K562 (cell line): Measurements from ENCODE around the gene HNRNPA3. TPM values are rescaled to one million over a fixed set of nuclear protein-coding genes. Genes with fewer than 3 reads are reported as not detected.

Experiments
- ATAC-seq: fragments of 200-7000 bp; cut with Tn5 transposase; 3 replicates; pipeline ENCODE4 v1.9.1; 2020; ENCODE audit warnings: moderate library complexity
- BruUV-seq: library from RNA; stranded (reverse); fragments of 400-500 nt; replicated peaks from 2 replicates; lab custom pipeline; 2021; lab: Mats Ljungman, UMichigan
- CTCF ChIA-PET: fragments of 300-600 bp; formaldehyde crosslinking; extraction: SDS; loops from one replicate; lab custom pipeline; 2021; ENCODE audit warnings: low intra/inter-chr PET ratio; lab: Yijun Ruan, JAX
- POLR2A ChIA-PET: fragments of 300-600, 350-650 bp; sonication (Branson Sonifier 250); formaldehyde crosslinking; extraction: SDS; loops from one replicate; lab custom pipeline; 2021; ENCODE audit warnings: antibody characterized with exemption, inconsistent platforms; lab: Yijun Ruan, JAX
- DNase-seq, 4 experiments: peaks; one replicate each; pipeline versions ENCODE4 v3.0.0 to v3.0.0-alpha.2; 2011 to 2018; ENCODE audit warnings: low spot score in 3 of 4, mixed read lengths in 3 of 4; ENCODE audit errors: extremely low read depth in 1 of 4
- FAIRE-seq: peaks from 2 replicates; lab custom pipeline; 2011; peaks lifted over from hg19 to GRCh38; lab: Jason Lieb, UNC
- H2AFZ ChIP-seq: 2 replicates; pipeline ENCODE4 v1.6.0; 2011; ENCODE audit warnings: low read depth, low read length, control low read depth, inconsistent platforms
- H3K27ac ChIP-seq: fragments of 200-600 bp; 3 replicates; pipeline ENCODE4 v1.8.0; 2011; ENCODE audit warnings: low read depth, mild to moderate bottlenecking, control low read depth, inconsistent platforms, low read length, moderate library complexity, mixed read lengths; ENCODE audit errors: extremely low read depth
- H3K27me3 ChIP-seq, 2 experiments: fragments of 300-600 bp in 1 of 2; 2 replicates in 1 of 2; 3 replicates in 1 of 2; pipeline versions ENCODE4 v1.6.0 to v1.8.0; 2011; ENCODE audit warnings: inconsistent platforms in 2 of 2, low read length in 2 of 2, mild to moderate bottlenecking in 1 of 2, mixed read lengths in 1 of 2, moderate library complexity in 1 of 2; ENCODE audit not compliant: control insufficient read depth in 2 of 2, insufficient read depth in 2 of 2
- H3K36me3 ChIP-seq: fragments of 300-600 bp; 3 replicates; pipeline ENCODE4 v1.8.0; 2011; ENCODE audit warnings: mild to moderate bottlenecking, low read length, inconsistent platforms; ENCODE audit not compliant: control insufficient read depth, insufficient read depth
- H3K4me1 ChIP-seq, 2 experiments: fragments of 200-600 bp in 1 of 2; replicated peaks in 1 of 2; 2 replicates in 1 of 2; 3 replicates in 1 of 2; pipeline versions ENCODE4 v1.5.1 to v1.8.0; 2011; ENCODE audit warnings: inconsistent platforms in 2 of 2, low read length in 2 of 2, mild to moderate bottlenecking in 1 of 2, mixed read lengths in 1 of 2, moderate library complexity in 1 of 2; ENCODE audit not compliant: control insufficient read depth in 2 of 2, insufficient read depth in 2 of 2
- H3K4me2 ChIP-seq: 2 replicates; pipeline ENCODE4 v1.6.1; 2011; ENCODE audit warnings: low read length, control low read depth, inconsistent platforms, mixed read lengths; ENCODE audit not compliant: insufficient read depth
- H3K4me3 ChIP-seq: fragments of 200-600 bp; sonication (generic), shearing (Covaris generic); 2 replicates; pipeline ENCODE4 v1.5.1; 2016; ENCODE audit warnings: control low read depth, inconsistent platforms
- H3K79me2 ChIP-seq: fragments of 200-600 bp; 3 replicates; pipeline ENCODE4 v1.8.0; 2011; ENCODE audit warnings: low read length, inconsistent platforms; ENCODE audit not compliant: control insufficient read depth, insufficient read depth
- H3K9ac ChIP-seq, 2 experiments: 2 replicates each; pipeline versions ENCODE4 v1.6.0 to v1.6.1; 2011; ENCODE audit warnings: low read depth in 2 of 2, low read length in 2 of 2, control low read depth in 1 of 2, inconsistent platforms in 1 of 2, mild to moderate bottlenecking in 1 of 2, mixed read lengths in 1 of 2; ENCODE audit not compliant: insufficient read depth in 1 of 2
- H3K9me1 ChIP-seq: one replicate; pipeline ENCODE4 v1.6.0; 2011; ENCODE audit warnings: inconsistent platforms, mild to moderate bottlenecking, low read length, moderate library complexity; ENCODE audit not compliant: control insufficient read depth, insufficient read depth
- H3K9me3 ChIP-seq: replicated peaks from 2 replicates; pipeline ENCODE4 v1.5.1; 2011; ENCODE audit warnings: low read depth, low read length, inconsistent platforms; ENCODE audit not compliant: control insufficient read depth, insufficient read depth
- H4K20me1 ChIP-seq: replicated peaks from 2 replicates; pipeline ENCODE4 v1.6.1; 2011; ENCODE audit warnings: low read length, inconsistent platforms, mixed read lengths; ENCODE audit not compliant: control insufficient read depth, insufficient read depth
- CAMTA2 ChIP-seq: fragments of 250-450 bp; sonication (Bioruptor Pico); conservative IDR thresholded peaks from 2 replicates; pipeline ENCODE4 v1.5.1; 2022
- FOXA3 ChIP-seq, 2 experiments: fragments of 450-650 bp in 1 of 2; sonication (generic) in 1 of 2; formaldehyde crosslinking; IDR thresholded peaks in 1 of 2; conservative IDR thresholded peaks in 1 of 2; 2 replicates each; pipeline versions ENCODE4 v1.4.0 to v1.8.0; 2020 to 2022; ENCODE audit warnings: mild to moderate bottlenecking in 2 of 2, missing genetic modification reagents in 1 of 2
- OTX1 ChIP-seq: fragments of 450-650 bp; formaldehyde crosslinking; IDR thresholded peaks from 2 replicates; pipeline ENCODE4 v1.4.0; 2022; ENCODE audit warnings: mild to moderate bottlenecking
- TAL1 ChIP-seq: fragments of 450-650 bp; IDR thresholded peaks from 2 replicates; pipeline ENCODE4 v1.6.1; 2016; ENCODE audit warnings: mild to moderate bottlenecking
- USF2 ChIP-seq: sonication (generic); formaldehyde crosslinking; IDR thresholded peaks from 2 replicates; pipeline ENCODE4 v1.5.0; 2020; ENCODE audit warnings: missing genetic modification reagents
- ZBED1 ChIP-seq: IDR thresholded peaks from 2 replicates; pipeline ENCODE4 v1.6.1; 2014
- ZC3H8 ChIP-seq: fragments of 450-650 bp; IDR thresholded peaks from 2 replicates; pipeline ENCODE4 v1.6.1; 2017
- ZNF12 ChIP-seq: sonication (generic); formaldehyde crosslinking; IDR thresholded peaks from 2 replicates; pipeline ENCODE4 v1.4.0; 2020; ENCODE audit warnings: mild to moderate bottlenecking, missing genetic modification reagents
- ZNF24 ChIP-seq: fragments of 450-650 bp; IDR thresholded peaks from 2 replicates; pipeline ENCODE4 v1.6.1; 2016
- ZNF764 ChIP-seq: fragments of 250-450 bp; sonication (Bioruptor Pico); IDR thresholded peaks from 2 replicates; pipeline ENCODE4 v1.4.0; 2020; ENCODE audit warnings: low read depth, mild to moderate bottlenecking, moderate library complexity
- ZSCAN29 ChIP-seq: fragments of 450-650 bp; IDR thresholded peaks from 2 replicates; pipeline ENCODE4 v1.6.1; 2017
- WGBS: fragments of 100-300 bp; shearing (Covaris generic); methylation state at CpG from one replicate; pipeline ENCODE4 v1.1.6; 2016; ENCODE audit warnings: low coverage, mixed read lengths; ENCODE audit not compliant: insufficient coverage; ENCODE audit errors: missing lambda C conversion rate; 5-methylcytosine and 5-hydroxymethylcytosine counted together
- in situ Hi-C: fragments of 300-500 bp; cut with MboI; formaldehyde crosslinking; loops from 4 replicates; pipeline ENCODE4 v1.15.0; 2018; ENCODE audit warnings: inconsistent platforms, mixed read lengths
- intact Hi-C: fragments of 100-400 bp; cut with micrococcal nuclease; formaldehyde crosslinking; loops from 2 replicates; pipeline ENCODE4 v1.14.2; 2022
- polyA plus RNA-seq, 8 experiments: library from polyadenylated mRNA; depleted of rRNA in 4 of 8; stranded (reverse) in 5 of 8; unstranded in 3 of 8; fragments of >200 nt; fragmentation: Nextera tagmentation in 2 of 8; fragmentation: Illumina TruSeq in 1 of 8; extraction: Ambion mirVana in 2 of 8; extraction: Trizol in 1 of 8; gene quantifications; 2 replicates each; pipeline versions ENCODE4 v1.2.1 to v1.2.3, GENCODE V29; 2011 to 2014; ENCODE audit warnings: inconsistent platforms in 1 of 8, missing spikeins in 1 of 8
- total RNA-seq, 7 experiments: library from RNA; depleted of rRNA in 6 of 7; stranded (reverse); fragments of >200 nt in 6 of 7; fragmentation: Illumina TruSeq in 2 of 7; extraction: Trizol in 2 of 7; gene quantifications; 2 replicates each; pipeline versions ENCODE4 v1.2.1 to v1.2.3, GENCODE V29; 2011 to 2021; ENCODE audit warnings: low replicate concordance in 1 of 7
- TF ChIP-seq, protein P1 (sequence below): fragments of 450-650 bp; IDR thresholded peaks from 2 replicates; pipeline ENCODE4 v1.6.1; 2016
- TF ChIP-seq, protein P2 (sequence below): conservative IDR thresholded peaks from 2 replicates; pipeline ENCODE4 v1.6.1; 2011; ENCODE audit warnings: low read depth, mild to moderate bottlenecking, low read length; ENCODE audit not compliant: control insufficient read depth
- TF ChIP-seq, protein P3 (sequence below), 2 experiments: fragments of 450-650 bp; formaldehyde crosslinking in 1 of 2; IDR thresholded peaks; 2 replicates each; pipeline versions ENCODE4 v1.4.0 to v1.6.1; 2014 to 2020; ENCODE audit warnings: mild to moderate bottlenecking in 2 of 2, borderline replicate concordance in 1 of 2, low read depth in 1 of 2

HNRNPA3 gene
- total and polyA plus RNA-seq, 9 of the 15 experiments (the other 6 are each of a cell fraction or from before 2014, with no cell fraction given): 72.8 to 428 (median 192) TPM

GRCh38 chr2:177192788-177193187 is 19.8 kb upstream of the HNRNPA3 start:
- no peaks in the 10 kb centered on the region for H3K27me3 ChIP-seq
- DNase-seq: no peak
- no peaks in the 10 kb centered on the region for H3K9me3 ChIP-seq
- ChIA-PET CTCF (no interaction called here), POLR2A (no interaction called here)
- BruUV-seq: no TSS peak
- no peaks in the 10 kb centered on the region for H3K9me1 ChIP-seq
- no peaks in the 10 kb centered on the region for H3K36me3 ChIP-seq
- intact Hi-C loops: no loop called here
- FAIRE-seq: no peak
- H3K9ac ChIP-seq: no peak overlapping the region
- no peaks in the 10 kb centered on the region for H4K20me1 ChIP-seq
- in situ Hi-C loops: no loop called here
- H3K27ac ChIP-seq: no peak overlapping the region
- no peak overlapping the region for H3K4me3 ChIP-seq
- H3K4me1 ChIP-seq: peaks cover 0 to 2% of the 10 kb centered on the region in 2 experiments; a peak in 4 of 5 replicates
- no peak overlapping the region for H2AFZ ChIP-seq
- ATAC-seq: no peak
- 6% methylated on average over 1 of the region's 1 CpG for WGBS
- H3K79me2 ChIP-seq: no peaks in the 10 kb centered on the region
- no peak overlapping the region for H3K4me2 ChIP-seq
- TF ChIP-seq ZC3H8 (no peak), USF2 (CRISPR knock-in tag) (no peak), OTX1 (CRISPR knock-in tag) (no peak), ZNF12 (no peak), ZNF24 (no peak), ZNF764 (CRISPR knock-in tag) (no peak), TAL1 (no peak), ZBED1 (no peak), ZSCAN29 (no peak), CAMTA2 (no peak), FOXA3 (CRISPR knock-in tag; conservative IDR thresholded peaks at IDR 0.05 in 1 of 2, IDR thresholded peaks at IDR 0.05 in 1 of 2) (no peak)
- TF ChIP-seq, protein P1, sequence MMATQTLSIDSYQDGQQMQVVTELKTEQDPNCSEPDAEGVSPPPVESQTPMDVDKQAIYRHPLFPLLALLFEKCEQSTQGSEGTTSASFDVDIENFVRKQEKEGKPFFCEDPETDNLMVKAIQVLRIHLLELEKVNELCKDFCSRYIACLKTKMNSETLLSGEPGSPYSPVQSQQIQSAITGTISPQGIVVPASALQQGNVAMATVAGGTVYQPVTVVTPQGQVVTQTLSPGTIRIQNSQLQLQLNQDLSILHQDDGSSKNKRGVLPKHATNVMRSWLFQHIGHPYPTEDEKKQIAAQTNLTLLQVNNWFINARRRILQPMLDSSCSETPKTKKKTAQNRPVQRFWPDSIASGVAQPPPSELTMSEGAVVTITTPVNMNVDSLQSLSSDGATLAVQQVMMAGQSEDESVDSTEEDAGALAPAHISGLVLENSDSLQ: no peak
- TF ChIP-seq, protein P2, sequence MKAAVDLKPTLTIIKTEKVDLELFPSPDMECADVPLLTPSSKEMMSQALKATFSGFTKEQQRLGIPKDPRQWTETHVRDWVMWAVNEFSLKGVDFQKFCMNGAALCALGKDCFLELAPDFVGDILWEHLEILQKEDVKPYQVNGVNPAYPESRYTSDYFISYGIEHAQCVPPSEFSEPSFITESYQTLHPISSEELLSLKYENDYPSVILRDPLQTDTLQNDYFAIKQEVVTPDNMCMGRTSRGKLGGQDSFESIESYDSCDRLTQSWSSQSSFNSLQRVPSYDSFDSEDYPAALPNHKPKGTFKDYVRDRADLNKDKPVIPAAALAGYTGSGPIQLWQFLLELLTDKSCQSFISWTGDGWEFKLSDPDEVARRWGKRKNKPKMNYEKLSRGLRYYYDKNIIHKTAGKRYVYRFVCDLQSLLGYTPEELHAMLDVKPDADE: no peak
- TF ChIP-seq, protein P3, sequence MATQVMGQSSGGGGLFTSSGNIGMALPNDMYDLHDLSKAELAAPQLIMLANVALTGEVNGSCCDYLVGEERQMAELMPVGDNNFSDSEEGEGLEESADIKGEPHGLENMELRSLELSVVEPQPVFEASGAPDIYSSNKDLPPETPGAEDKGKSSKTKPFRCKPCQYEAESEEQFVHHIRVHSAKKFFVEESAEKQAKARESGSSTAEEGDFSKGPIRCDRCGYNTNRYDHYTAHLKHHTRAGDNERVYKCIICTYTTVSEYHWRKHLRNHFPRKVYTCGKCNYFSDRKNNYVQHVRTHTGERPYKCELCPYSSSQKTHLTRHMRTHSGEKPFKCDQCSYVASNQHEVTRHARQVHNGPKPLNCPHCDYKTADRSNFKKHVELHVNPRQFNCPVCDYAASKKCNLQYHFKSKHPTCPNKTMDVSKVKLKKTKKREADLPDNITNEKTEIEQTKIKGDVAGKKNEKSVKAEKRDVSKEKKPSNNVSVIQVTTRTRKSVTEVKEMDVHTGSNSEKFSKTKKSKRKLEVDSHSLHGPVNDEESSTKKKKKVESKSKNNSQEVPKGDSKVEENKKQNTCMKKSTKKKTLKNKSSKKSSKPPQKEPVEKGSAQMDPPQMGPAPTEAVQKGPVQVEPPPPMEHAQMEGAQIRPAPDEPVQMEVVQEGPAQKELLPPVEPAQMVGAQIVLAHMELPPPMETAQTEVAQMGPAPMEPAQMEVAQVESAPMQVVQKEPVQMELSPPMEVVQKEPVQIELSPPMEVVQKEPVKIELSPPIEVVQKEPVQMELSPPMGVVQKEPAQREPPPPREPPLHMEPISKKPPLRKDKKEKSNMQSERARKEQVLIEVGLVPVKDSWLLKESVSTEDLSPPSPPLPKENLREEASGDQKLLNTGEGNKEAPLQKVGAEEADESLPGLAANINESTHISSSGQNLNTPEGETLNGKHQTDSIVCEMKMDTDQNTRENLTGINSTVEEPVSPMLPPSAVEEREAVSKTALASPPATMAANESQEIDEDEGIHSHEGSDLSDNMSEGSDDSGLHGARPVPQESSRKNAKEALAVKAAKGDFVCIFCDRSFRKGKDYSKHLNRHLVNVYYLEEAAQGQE (IDR thresholded peaks at IDR 0.05; ENCODE audit: borderline replicate concordance): no peak
- TF ChIP-seq, protein P3 (CRISPR knock-in tag; IDR thresholded peaks at IDR 0.05; ENCODE audit: low read depth): no peak
